NCI-H69 (cell line): Measurements from ENCODE around the gene LBP.
"Not testable (repeated sequence)": the region's sequence is repeated elsewhere in the genome, so short reads cannot be mapped to it uniquely, and the experiment has no call there.

Experiments used
- DNase-seq: peaks from one replicate; lab custom pipeline; 2025; lab: John Stamatoyannopoulos, UW

LBP gene, protein sequence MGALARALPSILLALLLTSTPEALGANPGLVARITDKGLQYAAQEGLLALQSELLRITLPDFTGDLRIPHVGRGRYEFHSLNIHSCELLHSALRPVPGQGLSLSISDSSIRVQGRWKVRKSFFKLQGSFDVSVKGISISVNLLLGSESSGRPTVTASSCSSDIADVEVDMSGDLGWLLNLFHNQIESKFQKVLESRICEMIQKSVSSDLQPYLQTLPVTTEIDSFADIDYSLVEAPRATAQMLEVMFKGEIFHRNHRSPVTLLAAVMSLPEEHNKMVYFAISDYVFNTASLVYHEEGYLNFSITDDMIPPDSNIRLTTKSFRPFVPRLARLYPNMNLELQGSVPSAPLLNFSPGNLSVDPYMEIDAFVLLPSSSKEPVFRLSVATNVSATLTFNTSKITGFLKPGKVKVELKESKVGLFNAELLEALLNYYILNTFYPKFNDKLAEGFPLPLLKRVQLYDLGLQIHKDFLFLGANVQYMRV

DNA sequence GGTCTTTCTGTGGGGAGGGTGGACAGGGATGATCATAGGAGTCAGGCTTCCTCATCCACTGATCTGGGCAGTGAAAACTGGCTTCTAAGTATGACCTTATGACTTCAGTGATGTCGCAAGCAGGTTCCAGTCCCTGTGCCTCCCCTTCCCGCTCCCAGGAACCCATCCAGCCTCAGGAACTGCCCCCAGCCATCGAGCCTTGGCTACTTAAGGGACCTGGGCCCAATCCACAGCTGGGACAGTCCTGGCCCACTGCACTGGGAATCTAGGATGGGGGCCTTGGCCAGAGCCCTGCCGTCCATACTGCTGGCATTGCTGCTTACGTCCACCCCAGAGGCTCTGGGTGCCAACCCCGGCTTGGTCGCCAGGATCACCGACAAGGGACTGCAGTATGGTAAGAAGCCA, at the start of gene LBP:
LBP (plus strand) TSS at position 236 of the 405 bp plus-strand sequence; CDS start at position 271, 35 bp downstream.
- DNase-seq, result no peak

DNA sequence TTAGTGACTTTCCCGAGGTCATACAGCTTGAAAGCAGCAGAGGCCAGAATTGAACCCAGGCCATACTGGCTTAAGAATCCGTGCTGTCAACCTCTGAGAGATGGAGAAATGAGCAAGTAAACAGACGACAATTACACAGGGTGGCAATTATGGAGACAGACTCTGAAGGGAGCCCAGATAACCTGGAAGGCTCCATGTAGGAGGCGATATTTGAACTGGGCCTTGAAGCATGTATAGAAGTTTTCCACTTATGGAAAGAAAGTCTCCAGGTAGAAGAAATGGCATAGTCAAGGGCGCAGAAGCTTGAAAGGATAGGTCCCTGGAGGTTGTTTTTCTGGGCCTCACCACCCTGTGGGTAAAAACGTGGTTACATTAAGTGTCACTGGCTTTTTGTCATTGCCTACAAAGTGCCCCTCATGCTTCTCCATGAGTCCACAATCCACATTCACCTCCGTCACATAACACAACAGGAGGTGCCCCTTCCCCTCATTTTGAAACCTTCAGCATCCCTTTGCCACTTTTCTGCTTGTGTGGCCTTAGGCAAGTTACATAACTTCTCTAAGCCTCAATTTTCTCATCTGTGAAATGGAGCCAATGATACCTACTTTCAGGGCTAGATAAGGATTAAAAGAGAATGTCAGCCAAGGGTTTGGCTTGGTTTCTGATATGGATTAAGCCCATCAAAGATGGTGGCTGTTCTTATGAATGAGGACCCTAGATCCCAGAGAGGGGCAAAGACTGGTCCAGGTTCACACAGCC, 48.2 kb upstream of the LBP start:
- DNase-seq, result no peak

DNA sequence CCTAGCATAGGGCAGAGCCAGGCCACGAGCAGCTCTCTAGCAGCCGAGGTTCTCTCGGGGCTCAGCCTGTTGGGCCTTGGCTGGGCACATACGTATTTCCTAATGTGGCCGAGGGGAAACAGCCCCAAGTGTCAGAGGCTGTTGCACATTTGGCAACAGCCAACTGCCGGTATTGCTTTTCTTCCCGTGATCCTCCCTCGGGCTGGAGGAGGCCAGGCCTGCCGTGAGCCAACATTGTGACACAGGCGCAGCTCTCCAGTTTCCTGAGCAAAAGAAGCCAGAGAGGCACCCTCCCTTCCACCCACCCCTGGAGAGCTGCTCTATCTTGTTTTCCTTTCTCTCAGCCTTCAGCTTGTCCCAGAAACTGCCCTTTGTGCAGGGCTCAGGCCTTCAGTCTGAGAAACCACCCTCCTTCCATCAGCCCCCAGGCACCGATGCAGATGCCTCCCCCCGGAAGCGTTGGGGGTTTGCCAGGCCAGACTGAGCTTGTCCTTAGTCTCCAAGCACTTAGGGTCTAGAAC, 47.5 kb upstream of the LBP start:
- DNase-seq, result no peak

DNA sequence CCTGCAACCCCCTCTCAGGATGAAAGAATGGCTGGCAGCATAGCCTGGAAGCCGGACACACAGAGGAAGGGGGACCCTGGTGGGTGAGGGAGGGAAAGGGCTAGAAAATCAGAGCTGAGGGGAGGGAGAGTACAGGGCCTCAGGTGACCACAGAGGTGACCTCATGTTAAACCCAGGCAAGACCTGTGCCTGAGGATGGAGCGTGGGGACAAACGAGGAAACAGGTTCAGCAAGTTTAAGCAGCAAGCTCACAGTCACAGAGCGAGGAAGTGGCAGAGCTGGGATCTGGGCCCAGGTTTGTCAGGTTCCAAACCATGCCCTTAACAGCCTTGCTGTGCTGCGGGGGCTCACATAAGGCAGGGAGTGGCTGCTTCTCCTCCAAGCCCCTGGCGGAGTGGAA, 46.3 kb upstream of the LBP start:
- no peak for DNase-seq

DNA sequence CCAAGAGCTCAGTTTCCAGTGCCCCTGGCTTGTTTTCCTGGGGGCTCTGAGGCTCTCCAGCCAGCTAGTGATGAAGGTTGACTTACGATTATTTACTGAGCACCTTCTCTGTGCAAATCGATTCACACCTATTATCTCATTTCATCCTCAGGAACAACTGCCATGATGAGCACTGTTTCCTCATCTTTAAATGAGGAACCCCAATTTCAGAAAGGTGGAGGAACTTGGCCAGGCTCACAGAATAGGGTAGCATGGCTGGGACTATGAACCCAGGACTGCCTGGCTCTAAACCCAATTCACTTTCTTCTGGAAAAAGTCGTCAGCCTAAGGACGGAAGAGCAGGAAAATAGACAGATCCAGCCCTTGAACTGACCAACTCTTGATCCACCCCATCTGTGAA, 45.8 kb upstream of the LBP start:
- no peak for DNase-seq

DNA sequence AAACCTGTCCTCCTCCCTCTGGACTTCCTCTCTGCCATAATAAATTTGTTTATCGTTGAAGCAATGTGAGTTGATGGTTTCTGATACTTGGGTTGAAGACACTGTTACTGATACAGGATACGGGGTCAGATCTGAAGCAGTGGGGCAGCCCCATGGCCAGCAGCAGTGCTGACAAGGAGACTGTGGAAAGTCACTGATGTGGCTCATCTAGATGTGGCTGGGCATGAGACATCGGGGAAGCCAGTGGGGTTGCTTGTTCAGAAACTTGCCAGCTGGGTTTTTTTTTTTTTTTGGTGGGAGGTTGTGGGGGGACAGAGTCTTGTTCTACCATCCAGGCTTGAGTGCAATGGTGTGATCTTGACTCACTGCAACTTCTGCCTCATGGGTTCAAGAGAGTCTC, 45.0 kb upstream of the LBP start:
- DNase-seq, result no peak

DNA sequence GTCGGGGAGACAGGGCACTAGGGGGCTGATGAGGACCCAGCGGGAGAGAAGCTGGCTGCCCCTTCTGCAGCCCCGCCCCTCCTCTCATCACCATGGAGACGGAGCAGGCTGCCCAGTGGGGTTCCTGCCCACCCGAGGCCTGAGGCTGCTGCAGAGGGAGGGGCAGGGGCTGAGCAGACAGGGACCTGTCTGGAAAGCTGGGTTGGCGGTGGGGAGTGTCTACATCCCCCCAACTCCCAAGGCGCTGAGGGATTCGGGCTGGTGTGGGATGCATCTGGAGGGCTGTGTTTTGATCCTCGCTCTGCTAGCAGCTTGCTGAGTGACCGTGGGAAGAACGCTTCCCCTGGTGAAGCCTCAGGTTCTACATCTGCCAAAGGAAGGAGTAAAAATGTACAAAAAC, 43.5 kb upstream of the LBP start:
- peak; percentile 19 for DNase-seq

DNA sequence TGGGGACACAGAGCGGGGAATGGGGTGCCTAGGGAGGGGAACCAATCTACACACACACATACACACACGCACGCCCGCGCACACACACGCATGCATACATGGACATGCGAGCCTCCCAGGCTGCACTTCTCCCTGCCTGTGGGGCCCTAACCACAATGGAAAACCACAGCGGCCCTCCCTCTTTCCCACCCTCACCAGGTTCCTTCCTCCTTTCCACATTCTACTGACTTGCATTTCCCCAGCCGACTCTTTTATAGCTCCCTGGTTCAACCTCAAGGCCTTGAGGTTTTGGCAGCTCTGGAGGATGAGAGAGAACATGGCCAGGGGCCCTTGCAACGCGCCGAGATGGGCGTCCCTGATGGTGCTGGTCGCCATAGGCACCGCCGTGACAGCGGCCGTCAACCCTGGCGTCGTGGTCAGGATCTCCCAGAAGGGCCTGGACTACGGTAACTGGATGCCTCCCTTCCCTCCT, 42.3 kb upstream of the LBP start, which contains the start of gene BPI:
BPI (plus strand) TSS at position 249 of the 472 bp plus-strand sequence; CDS start at position 317, 68 bp downstream.
- DNase-seq, result no peak

DNA sequence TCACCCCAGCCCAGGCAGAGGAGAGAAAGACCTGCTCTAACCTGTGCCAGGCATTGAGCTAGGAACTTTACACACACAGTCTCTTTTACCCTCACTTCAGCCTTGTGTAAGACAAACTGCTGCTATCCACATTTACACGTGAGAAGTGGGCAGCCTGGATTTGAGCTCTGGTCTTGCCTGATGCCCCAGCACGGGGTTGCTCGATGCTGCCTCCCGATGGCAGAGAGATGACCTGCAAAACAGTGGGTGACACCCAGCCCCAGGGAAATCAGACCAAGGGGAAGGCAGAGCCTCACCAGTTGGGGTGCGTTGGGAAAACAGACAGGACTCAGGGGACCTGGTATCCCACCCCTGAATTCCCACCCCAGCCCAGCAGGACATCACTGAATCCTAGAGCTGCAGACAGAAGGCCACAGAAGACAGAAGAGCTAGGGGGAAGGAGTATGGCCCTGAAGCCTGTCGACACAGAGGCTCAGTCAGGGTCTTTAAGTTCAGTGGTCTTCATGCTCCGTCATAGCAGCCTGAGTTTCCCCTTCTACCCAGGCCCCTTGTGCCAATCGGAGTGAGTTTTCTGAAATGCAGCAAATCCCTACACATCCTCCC, 41.3 kb upstream of the LBP start:
- peak; percentile 8 for DNase-seq

DNA sequence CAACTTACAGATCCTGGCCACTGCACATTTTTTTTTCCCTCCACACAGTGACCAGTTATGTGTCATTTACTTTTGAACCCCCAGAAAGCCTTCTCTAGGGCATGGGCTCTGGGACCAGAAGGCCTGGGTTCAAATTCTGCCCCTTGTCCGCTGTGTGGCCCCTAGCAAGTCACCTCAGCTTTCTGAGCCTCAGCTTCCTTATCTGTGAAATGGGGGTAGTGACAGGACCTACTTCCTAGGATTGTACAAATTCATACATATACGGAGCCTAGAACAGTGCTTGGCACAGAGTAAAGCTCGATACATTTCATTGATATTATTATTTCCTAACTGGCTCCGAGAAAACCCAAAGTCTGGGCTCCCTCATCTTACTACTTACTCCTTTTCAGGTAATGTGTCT, 40.7 kb upstream of the LBP start:
- no peak for DNase-seq

DNA sequence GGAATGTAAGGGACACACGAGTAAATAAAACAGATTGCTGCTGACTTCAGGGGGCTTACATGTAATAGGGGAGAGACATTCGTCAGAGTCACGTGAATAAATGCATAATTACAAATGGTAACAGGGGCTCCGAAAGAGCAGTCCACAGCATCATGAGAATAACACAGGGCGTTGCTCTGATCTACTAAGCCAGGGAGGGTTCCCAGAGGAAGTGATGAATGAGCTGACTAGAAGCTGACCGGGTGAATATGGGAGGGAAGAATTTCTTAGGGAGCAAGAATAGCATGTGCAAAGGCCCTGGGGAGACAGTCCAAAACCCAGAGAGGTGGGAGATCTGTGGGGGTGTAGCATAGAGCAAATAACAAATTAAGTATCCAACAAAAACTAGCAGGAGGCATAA, 39.9 kb upstream of the LBP start:
- DNase-seq, result no peak

DNA sequence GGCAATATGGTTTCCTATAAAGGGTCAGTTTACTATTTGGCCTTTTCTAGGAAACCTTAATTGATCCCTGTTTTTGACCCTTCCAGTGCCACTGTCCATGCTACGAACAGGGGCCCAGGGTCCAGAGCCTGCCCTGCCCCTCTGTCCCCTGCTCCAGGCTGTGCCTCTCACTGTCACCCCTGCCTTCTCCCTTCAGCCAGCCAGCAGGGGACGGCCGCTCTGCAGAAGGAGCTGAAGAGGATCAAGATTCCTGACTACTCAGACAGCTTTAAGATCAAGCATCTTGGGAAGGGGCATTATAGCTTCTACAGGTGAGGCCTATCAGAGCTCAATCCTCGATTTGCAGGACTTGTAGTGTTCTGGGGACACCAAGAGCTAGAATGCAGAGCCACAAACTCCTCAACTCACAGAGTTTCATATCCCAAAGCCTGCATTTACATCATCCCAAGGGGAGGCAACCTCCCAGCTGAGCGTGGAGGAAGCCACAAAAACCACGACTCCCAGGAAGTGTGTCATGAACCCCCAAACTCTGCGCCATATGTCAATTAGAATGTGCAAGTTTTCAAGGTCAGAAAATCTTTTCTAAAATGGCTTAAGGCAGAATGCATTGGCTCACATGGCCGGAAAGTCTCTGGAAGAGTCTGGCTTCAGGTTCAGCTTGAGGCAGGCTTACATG, 38.8 kb upstream of the LBP start:
- no peak for DNase-seq

DNA sequence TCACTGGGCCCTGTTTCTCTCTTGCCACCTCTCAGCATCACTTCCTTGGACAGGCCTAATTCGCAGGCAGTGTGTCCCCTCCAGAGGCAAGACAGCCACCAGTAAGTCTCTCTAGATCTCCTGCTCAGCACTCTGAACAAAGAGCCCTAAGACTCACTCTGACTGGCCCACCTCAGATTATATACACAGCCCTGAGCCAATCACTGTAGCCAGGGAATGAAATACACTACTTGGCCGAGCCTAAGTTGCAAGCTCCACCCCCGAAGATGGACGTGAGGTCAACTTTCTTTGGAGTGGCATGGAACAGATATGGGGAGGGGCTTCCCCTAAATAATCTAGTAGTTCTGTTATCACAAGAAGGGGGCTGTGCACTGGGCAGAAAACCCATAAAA, 38.2 kb upstream of the LBP start:
- no peak for DNase-seq

DNA sequence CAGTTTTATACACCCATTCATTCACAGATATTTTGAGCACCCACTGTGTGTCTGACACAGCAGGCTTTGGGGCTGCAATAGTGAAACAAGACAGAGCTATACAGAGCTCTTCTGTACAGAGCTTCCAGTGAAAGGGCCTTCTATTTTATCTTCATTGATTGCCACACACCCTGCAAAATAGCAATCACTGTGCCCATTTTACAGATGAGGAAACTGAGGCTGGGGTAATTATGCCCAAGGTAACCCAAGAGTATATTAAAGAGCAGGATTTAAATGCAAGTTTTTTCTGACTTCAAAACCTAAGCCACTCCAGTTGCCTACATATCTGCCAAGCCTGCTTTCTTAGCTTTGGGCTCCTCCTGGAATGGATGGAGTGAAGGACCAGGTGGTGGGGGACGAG, 37.8 kb upstream of the LBP start:
- no peak for DNase-seq

DNA sequence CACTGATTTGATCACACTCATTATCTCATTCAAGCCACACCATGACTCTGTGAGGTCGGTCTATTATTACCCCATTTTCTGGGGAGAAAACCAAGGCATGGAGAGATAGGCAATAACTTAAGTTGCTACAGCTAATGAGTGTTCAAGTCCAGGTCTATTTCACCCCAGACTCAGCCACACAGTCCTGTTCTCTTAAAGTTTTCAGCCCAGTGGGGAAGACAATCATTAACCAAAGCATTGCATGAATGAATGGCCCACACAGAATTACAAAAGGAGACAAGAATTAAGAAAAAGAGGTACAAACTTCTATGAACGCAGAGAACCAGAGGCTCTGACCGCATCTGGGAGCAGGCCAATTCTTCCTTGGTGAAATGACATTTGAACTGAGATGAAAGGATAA, 35.2 kb upstream of the LBP start:
- DNase-seq, result no peak

DNA sequence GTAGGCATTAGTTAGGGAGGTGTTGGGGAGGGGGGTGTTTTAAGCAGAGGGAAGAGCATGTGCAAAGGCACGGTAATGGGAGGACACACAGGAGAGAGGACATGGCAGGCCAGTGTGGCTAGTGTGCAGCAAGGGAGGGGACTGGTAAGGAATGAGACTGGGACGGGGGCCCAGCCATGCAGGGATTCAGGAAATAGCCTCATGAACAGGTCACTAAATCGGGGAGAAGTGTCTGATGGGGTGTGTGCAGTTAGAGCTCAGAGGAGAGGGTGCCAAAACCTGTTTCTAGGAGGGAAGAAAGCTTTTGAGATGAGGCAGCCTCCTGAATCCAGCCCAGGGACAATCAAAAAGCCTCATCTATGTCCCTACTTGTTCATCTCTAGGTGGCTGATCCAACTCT, 34.8 kb upstream of the LBP start:
- DNase-seq, result no peak

DNA sequence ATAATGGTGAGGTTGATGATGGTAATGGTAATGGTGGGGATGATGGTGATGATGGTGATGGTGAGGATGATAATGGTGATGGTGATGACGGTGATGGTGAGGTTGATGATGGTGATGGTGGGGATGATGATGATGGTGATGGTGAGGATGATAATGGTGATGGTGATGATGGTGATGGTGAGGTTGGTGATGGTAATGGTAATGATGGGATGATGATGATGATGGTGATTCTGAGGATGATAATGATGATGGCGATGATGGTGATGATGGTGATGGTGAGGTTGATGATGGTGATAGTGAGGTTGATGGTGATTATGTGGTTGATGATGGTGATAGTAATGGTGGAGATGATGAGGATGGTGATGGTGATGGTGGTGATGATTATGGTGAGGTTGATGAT, 32.6 kb upstream of the LBP start:
- DNase-seq, result no peak

DNA sequence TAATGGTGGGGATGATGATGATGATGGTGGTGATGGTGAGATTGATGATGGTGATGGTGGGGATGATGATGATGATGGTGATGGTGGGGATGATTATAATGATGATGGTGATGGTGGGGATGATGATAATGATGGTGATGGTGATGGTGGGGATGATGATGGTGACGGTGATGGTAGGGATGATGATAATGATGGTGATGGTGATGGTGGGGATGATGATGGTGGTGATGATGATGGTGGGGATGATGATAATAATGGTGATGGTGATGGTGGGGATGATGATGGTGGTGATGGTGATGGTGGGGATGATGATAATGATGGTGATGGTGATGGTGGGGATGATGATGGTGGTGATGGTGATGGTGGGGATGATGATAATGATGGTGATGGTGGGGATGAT, 31.9 kb upstream of the LBP start:
- not testable (repeated sequence) for DNase-seq

DNA sequence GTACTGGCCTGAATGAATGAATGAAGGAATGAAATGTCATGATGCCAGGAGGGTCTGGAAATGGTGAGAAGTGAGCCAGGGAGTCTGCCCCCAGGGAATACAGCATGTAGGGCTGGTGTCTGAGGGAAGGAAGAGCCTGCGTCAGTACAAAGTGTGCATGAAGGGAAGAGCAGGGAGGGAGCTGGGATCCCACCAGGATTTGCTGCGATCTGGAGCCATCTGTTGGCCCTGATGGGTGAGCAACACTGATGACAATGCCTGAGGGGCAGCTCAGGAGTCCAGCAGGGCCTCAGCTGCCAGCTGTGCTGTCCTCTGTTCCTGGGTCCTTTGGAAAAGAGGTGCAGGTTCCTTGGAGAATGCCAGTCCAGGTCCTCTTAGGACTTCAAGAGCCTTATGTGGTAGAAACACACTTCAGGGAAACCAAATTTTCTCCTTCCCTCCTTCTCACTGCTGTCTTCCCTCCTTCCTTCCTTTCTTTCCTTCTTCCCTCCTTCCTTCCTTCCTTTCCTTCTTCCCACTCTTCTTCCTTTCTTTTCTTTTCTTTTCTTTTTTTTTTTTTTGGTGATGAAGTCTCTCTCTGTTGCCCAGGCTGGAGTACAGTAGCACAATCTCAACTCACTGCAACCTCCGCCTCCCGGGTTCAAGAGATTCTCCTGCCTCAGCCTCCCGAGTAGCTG, 30.9 kb upstream of the LBP start:
- DNase-seq, result peak; percentile 9

DNA sequence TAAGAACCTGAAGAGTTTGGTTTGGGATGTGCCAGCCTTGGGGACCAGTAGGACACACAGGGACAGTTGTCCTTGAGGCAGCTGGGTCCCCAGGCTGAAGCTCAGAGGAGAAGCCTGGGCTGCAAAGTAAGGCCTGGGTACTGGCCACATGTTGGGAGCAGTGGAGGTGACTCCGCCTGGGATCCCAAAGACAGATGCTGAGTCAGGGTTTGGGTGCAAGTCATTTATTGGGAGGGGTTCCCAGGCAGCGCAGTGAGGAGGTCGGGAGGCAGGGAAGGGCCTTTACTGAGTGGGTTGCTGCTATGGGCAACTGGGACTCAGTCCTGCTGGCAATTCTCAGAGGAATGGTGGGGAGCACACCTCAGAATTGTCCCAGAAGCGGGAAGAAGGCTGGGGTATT, 29.9 kb upstream of the LBP start:
- no peak for DNase-seq

DNA sequence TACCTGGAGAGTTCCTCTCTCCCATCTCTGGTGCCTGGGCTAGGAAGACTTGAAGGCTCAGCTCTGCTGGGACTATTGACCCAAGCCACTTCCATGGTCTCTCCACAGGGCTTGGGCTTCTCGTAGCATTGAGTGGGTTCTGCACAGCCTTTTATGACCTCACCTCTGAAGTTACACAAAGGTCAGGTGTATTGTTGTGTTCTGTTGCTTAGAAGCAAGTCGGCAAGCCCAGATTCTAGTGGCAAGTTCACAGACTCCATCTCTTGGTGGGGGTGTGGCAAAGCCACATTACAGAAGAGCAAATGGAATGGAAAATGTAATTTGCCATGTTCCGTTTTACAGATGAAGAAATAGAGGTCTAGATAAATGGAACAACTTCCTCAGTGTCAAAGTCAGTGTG, 28.9 kb upstream of the LBP start:
- DNase-seq, result no peak
